Measurements from ENCODE around the gene KIF12. TPM values are rescaled to one million over a fixed set of nuclear protein-coding genes. Genes with fewer than 3 reads are reported as not detected.

KIF12 gene
- total RNA-seq, result not detected
- long read RNA-seq, result 0 reads

GRCh38 chr9:114098936-114099668, at the start of gene KIF12:
Gene KIF12, minus strand, starts transcription at chr9:114099292. Its CDS starts 16 bp downstream, at chr9:114099276.
- DNase-seq, result no peak
- intact Hi-C loops (cut with micrococcal nuclease), result no loop called here
- peaks cover 15% of the 10 kb centered on the region for H3K4me1 ChIP-seq
- H3K27me3 ChIP-seq (ENCODE audit: low read depth), result peaks cover 55% of the 10 kb centered on the region
- TF ChIP-seq CTCF (IDR thresholded peaks at IDR 0.05; ENCODE audit: borderline replicate concordance), result no peak
- no peaks in the 10 kb centered on the region for H3K36me3 ChIP-seq
- H3K4me3 ChIP-seq, result peak within 1 kb of the TSS; percentile 67
- peaks cover 14% of the 10 kb centered on the region for H3K9me3 ChIP-seq (replicated peaks)
- H3K27ac ChIP-seq (replicated peaks), result no peak within 1 kb of the TSS

- Histone ChIP-seq H3K4me3 (no peak overlapping the region), H3K36me3 (no peaks in the 10 kb centered on the region), H3K9me3 (replicated peaks) (no peaks in the 10 kb centered on the region), H3K27ac (replicated peaks) (no peak overlapping the region), H3K27me3 (ENCODE audit: low read depth) (no peaks in the 10 kb centered on the region), H3K4me1 (peaks cover 22% of the 10 kb centered on the region)
- no peak for DNase-seq
- no peak for TF ChIP-seq CTCF (IDR thresholded peaks at IDR 0.05; ENCODE audit: borderline replicate concordance)
- intact Hi-C loops (cut with micrococcal nuclease), result no loop called here
Measured at GRCh38 chr9:114146735-114147134, 47.6 kb upstream of the KIF12 start.

DNA sequence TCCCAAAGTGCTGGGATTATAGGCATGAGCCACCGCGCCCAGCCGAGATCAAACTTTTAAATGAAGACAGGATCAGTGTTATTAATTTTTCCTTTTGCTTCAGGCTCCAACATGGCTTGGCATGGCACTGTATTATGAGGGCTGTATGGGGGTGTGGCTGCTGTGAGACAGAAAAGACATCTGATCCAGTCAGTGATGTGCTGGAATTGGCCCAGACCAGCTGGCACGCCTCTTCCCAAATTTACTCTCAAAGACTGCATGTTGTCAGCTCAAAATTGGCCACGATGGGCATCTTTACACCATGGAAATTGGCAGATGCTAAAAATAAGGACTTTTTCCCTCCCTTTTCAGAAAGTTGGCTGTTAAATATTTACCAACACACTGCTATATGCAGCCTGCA, 44.1 kb upstream of the KIF12 start:
- Histone ChIP-seq H3K4me3 (no peak overlapping the region), H3K9me3 (replicated peaks) (no peaks in the 10 kb centered on the region), H3K27me3 (ENCODE audit: low read depth) (no peaks in the 10 kb centered on the region), H3K4me1 (peaks cover 36% of the 10 kb centered on the region), H3K36me3 (no peaks in the 10 kb centered on the region), H3K27ac (replicated peaks) (no peak overlapping the region)
- intact Hi-C loops (cut with micrococcal nuclease), result no loop called here
- DNase-seq, result no peak
- TF ChIP-seq CTCF (IDR thresholded peaks at IDR 0.05; ENCODE audit: borderline replicate concordance), result no peak

DNA sequence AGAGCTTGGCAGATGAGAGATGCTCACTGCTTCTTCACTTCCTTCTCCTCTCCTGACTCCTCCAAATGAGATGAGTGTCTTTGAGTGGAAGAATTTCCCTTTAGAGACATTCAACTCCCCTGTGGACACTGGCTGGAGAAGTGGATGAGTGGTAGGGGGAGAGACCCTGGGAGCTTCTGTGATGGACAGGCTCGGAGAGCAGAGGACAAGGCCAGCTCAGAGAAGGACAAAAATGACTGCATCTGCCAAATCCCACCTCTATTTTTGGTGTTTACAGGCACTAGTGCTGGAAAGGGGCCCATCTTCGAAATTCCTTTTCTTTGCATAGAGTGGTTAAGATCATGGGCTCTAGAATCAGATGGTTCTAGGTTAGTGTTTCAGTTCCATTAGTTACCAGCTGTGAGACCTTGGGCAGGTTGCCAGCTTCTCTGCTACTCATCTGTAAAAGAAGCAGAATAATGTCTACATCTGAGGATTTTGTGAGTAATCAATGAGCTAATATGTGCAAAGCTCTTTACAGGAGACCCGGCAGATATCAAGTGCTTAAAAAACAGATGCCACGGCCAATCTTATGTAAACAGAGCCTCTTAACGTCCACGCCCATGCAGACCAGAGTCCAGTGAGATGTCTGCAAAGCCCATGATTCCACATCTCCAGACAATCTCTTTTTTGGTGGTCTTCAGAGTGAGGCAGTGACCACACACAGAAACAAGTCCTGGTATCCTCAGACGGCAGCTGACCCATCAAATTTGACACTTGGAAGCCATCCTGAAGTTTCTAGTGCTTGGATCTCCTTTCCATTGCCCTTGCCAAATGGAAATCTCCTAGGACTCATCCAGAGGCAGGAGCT, 42.7 kb upstream of the KIF12 start:
- Histone ChIP-seq H3K27me3 (ENCODE audit: low read depth) (no peaks in the 10 kb centered on the region), H3K27ac (replicated peaks) (peak overlapping the region; percentile 73), H3K9me3 (replicated peaks) (no peaks in the 10 kb centered on the region), H3K4me3 (no peak overlapping the region), H3K4me1 (peaks cover 36% of the 10 kb centered on the region), H3K36me3 (no peaks in the 10 kb centered on the region)
- DNase-seq, result peak; percentile 41
- intact Hi-C loops (cut with micrococcal nuclease), result no loop called here
- no peak for TF ChIP-seq CTCF (IDR thresholded peaks at IDR 0.05; ENCODE audit: borderline replicate concordance)

DNA sequence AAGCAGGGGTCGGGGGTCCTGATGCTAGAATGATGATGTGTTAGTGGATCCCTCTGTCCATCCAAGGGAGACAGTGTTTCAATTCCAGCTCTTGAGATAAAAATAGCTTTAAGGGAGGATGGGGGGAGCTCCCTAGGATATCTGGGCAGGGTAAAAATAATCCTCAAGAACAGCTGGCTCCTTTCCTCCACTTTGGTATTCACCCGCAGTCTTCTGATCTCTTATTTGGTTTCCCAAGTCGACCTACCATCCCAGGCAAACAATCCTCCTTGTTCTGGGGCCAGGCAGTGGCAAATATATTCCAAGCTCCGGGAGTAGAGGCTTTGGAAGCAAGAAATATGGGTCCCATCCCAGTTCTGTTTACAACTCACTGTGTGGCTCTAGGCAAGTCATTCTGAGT, 41.8 kb upstream of the KIF12 start:
- H3K4me1 ChIP-seq, result peaks cover 36% of the 10 kb centered on the region
- intact Hi-C loops (cut with micrococcal nuclease), result no loop called here
- H3K27ac ChIP-seq (replicated peaks), result peak overlapping the region; percentile 73
- H3K9me3 ChIP-seq (replicated peaks), result no peaks in the 10 kb centered on the region
- H3K4me3 ChIP-seq, result no peak overlapping the region
- TF ChIP-seq CTCF (IDR thresholded peaks at IDR 0.05; ENCODE audit: borderline replicate concordance), result no peak
- no peaks in the 10 kb centered on the region for H3K36me3 ChIP-seq
- no peaks in the 10 kb centered on the region for H3K27me3 ChIP-seq (ENCODE audit: low read depth)
- DNase-seq, result no peak
